Subcutaneous adipose tissue (tissue), 4 donors: ENCODE measurements around the gene TMEM9. TPM values are rescaled to one million over a fixed set of nuclear protein-coding genes. Genes with fewer than 3 reads are reported as not detected.

ENCODE experiments used
- CTCF ChIP-seq: fragments of 450-650 bp; IDR thresholded peaks from one replicate; pipeline ENCODE4 v1.5.1; 2016; ENCODE audit warnings: low read depth, mild to moderate bottlenecking, control low read depth, antibody characterized with exemption, moderate library complexity
- total RNA-seq, 4 donors: library from RNA; depleted of rRNA; stranded (reverse); fragments of >200 nt; gene quantifications; one replicate each; pipeline ENCODE4 v1.1.0, GENCODE V29; 2016

Gene TMEM9
- total RNA-seq, 4 donors from 2014 or later: 17.4 to 38.4 (median 35.2) TPM

DNA sequence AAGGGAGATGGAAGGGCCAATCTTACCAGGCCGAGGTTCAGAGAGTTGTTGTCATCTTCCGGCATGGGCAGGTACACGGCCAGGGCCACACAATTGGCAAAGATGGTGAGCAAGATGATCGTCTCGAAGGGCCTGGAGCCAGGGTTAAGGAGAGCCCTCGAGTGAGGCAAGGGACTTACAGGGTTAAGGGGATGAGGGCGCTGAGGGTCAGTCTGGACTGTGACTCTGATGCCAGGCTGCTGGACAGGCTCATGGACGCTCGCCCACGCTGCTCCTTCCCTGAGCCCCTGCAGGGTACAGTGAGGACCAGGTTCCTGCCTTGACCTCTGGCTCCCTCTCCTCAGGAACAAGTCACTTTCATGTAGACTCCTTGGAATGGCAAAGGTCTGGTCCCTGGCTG lies 44.1 kb downstream of the TMEM9 start:
- no peak for TF ChIP-seq CTCF

DNA sequence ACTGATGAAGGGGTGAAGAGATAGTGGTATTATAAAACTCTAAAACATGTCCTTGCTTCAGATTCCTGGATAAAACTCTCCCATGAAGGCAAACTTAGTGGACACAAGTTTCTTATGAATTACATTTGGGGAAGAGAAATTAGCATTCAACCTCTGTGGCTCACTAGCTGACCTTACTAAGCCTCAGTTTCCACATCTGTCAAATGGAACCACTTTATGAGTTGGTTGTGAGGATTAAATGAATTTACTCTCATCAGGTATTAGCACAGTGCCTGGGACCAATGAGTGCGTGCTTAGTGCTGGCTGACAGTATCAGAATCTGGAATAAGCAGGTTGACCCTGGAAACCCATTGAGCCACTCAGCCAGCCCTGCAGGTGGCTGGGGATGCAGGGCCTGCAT lies 44.6 kb downstream of the TMEM9 start:
- no peak for TF ChIP-seq CTCF

DNA sequence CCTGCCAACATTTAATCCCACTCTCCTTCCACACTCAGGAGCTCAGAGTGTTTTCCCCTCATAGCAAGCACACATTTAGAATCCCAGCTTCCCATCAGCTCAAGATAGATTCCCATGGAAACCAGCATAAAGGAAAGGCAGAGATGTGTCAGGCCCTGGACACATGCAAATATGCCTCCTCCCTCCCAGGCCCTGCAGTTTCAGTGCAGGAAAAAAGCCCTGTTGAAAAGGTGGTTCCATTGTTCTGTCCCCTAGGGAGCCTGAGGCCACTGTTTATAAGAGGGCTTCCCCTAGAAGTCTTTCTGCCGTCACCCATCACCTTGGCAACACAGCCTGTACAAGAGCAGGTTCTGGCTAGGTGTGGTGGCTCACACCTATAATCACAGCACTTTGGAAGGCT lies 45.7 kb downstream of the TMEM9 start:
- no peak for TF ChIP-seq CTCF

- TF ChIP-seq CTCF: no peak
These were observed 48.6 kb downstream of the TMEM9 start for GRCh38 chr1:201105688-201106087.

DNA sequence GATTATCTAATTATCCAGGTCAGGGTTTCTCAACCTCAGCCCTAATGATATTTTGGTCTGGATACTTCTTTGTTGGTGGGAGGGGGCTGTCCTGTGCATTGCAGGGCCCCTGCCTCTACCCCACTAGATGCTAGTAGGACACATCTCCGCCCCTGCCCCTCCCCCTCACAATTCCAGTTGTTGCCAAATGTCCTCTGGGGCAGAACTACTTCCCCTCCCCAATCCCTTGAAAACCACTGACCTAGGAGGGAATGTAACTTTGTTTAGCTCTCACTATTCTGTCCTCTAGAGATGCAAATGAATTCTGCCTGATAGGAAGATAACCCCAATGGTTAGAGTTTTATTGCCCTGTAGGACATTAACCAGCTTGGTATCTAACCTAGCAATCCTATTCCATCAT lies 50.1 kb downstream of the TMEM9 start:
- TF ChIP-seq CTCF: no peak

- TF ChIP-seq CTCF: no peak
These were observed 50.6 kb downstream of the TMEM9 start for GRCh38 chr1:201103666-201104065.

DNA sequence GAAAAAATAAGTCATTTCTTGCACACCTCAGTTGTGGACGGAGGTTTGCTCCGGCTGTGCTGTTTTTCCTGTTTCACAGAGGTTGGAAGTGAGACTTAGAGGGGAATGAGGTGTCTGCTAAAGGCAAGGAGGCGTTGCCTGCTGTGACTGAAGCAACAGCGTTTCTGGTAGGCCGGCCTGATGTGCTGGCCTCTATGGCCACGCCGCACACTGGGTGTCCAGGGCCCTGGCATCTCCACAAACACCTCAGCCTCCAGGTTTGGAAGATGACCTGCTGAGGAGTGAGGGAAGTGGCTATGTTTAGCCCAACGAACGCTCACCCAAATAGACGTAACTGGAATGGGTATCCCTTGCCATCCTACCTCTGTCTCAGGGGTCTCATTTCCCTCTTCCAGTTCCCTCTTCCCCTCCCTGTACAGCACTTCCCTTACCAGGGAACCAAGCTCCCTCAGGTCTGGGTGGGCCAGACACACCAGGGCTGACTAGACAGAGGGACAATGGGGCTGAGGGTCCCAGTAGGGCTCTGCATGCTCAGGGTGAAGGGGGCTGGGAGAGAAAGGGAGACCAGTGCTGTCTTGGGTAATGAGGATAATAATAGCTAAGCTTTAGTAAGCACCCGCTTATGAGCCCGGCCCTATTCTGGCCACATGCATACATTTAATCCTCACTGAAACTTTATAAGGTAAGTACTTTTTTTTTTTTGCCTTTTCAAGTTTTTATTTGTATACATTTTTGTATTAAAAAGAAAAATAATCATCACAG lies 53.9 kb downstream of the TMEM9 start:
- no peak for TF ChIP-seq CTCF
